ENCODE measurements around the gene RGS7.

DNA sequence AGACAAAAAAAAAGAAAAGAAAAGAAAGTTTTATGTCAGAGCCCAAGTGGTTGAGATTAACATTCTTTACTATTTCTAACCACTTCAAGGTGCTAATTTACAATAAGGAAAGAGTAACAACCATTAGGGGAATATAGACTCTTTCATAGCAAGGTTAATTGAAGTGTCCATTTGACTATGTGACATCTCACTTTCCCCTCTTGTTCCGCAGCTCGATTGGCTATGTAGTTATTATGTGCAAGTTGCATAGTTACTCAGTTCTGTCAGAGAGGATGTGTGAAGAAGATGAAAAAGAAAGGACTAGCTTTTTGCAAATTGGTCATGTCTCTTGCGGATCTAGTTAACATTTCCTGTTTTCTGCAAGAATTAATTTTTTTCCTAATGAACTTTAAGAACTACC is 273.7 kb downstream of the RGS7 start:
- no peak for TF ChIP-seq CTCF (conservative IDR thresholded peaks at IDR 0.05 in 1 of 2, IDR thresholded peaks at IDR 0.05 in 1 of 2; ENCODE audit: extremely low read depth in 1 of 2, insufficient read depth in 1 of 2, low read depth in 1 of 2, low read length in 2 of 2)
- TF ChIP-seq EZH2 (IDR thresholded peaks at IDR 0.05; ENCODE audit: borderline replicate concordance, low read length), result no peak

Measured in mammary epithelial cell (primary cell).